ENCODE data around the gene DGAT2L6.
A peak's percentile ranks its signal among the peaks of the same experiment; 100 is the strongest.

Gene DGAT2L6, protein sequence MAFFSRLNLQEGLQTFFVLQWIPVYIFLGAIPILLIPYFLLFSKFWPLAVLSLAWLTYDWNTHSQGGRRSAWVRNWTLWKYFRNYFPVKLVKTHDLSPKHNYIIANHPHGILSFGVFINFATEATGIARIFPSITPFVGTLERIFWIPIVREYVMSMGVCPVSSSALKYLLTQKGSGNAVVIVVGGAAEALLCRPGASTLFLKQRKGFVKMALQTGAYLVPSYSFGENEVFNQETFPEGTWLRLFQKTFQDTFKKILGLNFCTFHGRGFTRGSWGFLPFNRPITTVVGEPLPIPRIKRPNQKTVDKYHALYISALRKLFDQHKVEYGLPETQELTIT

DNA sequence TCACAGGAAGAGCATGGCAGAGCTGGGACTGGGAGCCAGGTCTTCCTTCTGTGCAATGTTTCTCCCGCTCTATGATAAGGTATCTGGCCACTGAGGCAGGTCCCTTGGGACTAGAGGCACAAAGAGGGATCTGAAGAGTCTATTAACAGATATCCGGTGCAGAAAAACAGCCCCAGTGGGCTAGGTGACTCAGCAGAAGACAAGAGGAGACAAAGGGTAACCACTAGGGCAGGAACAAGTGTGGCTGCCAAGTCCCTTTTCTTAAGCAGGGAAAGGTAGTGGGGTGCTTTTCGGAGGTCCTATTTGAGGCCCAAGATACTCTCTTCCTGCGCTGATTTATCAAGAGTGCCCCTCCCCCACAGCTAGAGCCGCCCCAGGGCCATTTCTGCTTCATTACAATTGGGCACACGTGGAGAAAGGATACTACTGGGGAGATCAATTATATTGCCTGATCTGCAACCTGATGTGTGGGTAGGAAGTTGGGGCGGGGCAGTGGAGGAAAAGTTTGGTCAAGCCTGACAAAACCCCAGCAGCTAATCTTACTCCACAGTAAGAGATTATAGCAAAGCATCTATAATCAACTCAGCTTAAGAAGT, at the start of gene DGAT2L6:
Gene DGAT2L6 (plus strand): TSS at position 546 of the 596 bp plus-strand sequence. CDS start 100 bp downstream, outside the sequence.
- DNase-seq: no peak

DNA sequence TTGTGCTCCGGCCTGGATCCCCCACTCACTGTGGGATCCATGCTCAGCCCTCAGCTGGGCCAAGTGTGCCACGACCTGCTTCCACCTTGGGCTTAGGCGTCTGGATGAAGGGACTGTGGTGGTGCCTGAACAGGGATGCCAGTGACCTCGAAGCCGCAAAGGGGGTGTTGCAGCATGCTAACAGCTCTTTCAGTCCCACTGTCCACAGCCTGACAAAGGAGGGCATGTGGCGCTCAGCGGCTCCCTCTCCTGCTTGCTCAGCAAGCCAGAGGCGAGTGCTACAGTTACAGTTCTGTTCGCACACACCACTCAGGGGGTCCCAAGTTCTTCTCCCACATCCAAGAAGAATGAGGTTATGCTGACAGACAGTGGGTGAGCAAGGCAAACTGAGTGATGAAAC, 49.2 kb upstream of the DGAT2L6 start:
- no peak for DNase-seq

DNA sequence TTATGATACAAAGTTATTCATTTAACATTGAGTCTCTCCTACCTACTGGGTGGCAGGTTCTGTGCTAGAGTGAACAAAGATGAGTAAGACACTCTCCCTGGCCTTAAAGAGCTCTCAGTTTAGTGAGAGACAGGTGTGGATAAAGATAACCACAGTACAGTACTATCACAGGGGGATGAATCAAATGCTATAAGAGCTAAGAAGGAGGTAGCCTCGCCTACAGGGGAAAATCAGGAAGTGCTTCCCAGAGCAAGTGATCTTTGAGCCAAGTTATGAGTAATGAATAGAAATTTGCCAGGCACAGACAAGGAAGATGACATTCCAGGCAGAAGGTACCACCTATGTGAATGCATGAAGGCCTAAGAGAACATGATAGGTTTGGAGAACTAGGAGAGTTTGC, 47.5 kb upstream of the DGAT2L6 start:
- no peak for DNase-seq

- no peak for DNase-seq
Measured at GRCh38 chrX:70132224-70132623, 45.1 kb upstream of the DGAT2L6 start.

- DNase-seq: no peak
Measured at GRCh38 chrX:70132877-70133302, 44.4 kb upstream of the DGAT2L6 start.

DNA sequence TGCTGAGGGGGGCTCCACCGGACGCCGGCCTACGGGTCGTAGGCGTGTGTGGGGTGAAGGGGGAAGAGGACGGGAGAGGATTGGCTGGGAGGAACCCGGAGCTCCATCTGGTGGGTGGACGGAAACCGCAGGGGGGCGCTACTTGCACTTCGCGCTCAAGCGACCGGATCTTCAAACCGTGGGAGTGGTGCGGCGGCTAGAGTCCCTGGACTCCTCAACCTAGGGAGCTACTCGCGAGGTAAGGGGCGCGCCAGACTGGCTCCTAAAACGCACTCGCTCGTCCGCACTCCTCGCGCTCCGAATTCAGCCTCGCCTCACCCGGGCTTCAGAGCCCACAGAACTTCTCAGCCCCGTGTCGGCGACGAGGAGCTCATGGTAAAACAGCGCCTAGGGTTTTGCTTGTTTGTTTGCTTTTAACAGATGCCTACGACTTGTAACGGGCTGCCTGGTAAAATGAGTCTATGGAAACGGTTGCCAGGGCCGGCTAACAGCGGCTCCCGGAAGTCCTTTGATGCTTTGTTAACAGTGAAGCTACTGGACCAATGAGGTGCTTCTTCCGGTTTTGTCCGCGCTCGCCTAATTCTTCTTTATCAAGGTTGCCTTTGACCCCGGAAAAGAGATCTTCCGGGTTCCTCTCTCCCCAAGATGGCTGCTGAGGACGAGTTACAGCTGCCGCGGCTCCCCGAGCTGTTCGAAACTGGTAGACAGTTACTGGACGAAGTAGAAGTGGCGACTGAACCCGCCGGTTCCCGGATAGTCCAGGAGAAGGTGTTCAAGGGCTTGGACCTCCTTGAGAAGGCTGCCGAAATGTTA, 43.8 kb upstream of the DGAT2L6 start, which contains the start of gene IGBP1:
Gene IGBP1 (plus strand): TSS at position 145 of the 813 bp plus-strand sequence. CDS start 501 bp downstream, at position 646.
- peak; percentile 87 for DNase-seq

DNA sequence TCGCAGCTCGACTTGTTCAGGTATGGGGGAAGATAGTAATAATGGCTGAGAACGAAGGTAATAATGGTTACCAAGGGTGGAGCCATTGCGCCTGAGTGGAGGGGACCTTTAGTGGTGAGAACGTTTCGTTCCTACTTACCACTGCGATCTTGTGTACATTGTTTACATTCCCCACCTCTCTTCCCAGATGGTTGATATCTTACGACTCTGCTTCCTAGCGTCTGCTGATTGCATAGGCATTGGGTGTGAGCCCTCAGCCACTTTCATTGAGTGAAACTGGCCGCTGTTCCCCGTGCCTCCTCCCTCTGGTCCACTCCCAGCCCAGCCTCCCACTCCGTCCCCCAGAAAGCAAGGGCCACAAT, 43.2 kb upstream of the DGAT2L6 start:
- no peak for DNase-seq

DNA sequence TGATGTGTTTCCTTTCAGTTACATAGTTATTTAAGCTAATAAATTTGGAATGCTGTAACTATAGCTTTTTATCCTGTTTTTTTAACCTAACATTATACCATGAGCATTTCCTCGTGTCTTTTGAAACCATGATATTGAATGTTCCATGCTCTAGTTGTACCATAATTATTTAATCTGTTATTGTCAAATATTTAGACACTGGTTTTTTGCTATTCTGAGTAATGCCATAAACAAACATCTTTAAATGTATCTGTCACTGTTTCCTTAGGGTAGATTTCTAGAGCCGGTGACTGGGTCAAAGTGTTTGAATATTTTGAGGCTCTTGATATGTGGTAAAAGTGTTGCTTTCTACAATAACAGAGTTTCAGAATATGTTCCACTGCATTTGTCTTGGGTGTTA, 38.7 kb upstream of the DGAT2L6 start:
- DNase-seq: no peak

GRCh38 chrX:70139736-70140135, 37.5 kb upstream of the DGAT2L6 start:
- DNase-seq: no peak

DNA sequence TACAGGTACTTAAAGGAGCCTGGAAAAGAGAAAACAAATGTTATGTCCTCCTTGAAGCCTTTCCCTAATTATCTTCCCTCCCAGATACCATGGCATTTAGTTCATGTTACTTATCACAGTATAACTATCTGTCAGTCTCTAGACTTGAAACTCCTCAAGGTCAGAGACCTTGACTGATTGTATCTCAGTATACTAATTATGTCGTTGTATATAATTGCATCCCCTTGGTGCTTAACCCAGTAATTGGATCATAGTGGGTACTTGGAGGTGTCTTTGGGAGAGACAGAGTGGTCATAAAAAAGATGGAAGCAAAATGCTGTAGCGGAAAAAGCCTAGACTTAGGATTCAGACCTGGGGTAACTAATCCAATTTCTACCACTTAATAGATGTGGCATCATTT, 35.9 kb upstream of the DGAT2L6 start:
- no peak for DNase-seq

GRCh38 chrX:70166601-70167590, 10.4 kb upstream of the DGAT2L6 start:
- no peak for DNase-seq

DNA sequence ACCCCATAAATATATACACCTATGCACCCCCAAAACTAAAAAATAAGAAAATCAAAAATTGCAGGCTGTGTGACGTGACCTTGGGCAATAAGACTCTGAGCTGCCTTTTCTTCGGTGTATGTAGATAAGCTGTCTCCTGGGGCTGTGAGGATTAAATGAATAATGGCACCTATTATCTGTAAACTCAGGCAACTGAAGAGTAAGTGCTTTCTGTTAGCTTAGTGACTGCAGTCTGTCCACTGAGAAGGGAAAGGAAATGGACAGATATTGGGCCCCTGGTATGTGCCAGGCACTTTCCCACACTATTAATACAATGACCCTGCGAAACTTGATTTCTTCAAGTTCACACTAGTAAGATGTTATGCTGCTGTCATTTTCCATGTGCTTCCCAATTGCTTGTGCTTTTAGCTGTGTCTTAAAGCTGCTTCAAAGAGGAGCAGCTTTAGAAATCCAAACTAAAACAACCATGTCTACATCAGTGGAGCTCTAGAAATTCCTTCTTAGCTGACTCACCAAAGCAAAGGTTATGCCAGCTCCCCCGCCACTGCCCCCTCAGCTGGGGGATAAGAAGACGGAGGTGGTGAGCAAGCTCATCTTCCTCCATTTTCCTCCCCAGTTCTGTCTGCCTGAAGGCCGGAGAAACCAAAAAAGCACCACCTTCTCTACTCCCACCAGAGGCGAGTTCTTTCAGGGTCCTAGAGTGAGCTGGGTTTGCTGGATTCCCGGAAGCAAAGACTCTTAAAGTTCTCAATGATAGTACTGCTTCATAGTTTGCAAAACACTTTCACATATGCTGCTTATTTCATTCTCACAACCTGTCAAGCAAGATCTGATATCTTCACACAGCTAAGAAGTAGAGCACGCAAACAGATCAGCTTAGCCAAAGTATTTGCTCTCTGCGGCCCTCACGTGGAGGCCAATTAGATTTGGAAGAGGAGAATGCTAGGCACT, 8.8 kb upstream of the DGAT2L6 start:
- DNase-seq: no peak

- DNase-seq: no peak
Measured at GRCh38 chrX:70169281-70169680, 8.0 kb upstream of the DGAT2L6 start.

DNA sequence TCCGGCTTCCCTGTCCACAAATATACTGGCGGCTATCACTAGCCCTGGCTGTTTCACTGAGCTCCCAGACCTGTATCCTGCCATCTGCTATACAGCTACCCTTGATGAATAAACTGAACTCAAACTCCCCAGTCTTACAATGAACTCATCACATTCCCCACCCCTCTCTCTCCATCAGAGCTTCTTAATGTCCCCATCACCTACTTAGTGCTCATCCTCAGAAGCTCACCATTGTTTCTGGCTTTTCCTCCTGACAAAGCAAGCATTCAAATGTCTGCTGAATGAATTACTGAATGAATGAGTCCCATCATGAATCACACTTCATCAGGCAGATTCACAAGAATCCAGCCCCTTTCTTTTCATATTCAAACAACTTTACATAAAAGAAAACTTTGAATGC, 5.7 kb upstream of the DGAT2L6 start:
- no peak for DNase-seq

DNA sequence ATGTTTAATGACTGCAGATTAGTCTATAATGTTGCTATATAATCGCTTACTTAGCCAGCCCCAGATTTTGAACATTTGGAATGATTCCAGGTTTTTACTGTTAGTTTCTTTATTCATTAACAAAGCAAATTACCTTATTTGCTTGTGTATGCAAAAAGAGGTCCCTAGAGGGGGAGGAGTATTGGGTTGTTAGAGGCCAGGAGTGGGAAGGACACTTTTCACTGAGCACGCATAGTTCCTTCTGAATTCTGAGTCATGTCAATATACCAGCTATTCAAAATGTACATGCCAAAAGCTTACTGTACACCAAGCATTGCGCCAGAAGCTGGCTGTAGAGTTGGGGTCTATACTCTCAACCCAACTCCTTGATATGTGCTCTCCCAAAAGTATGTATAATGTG, 5.1 kb upstream of the DGAT2L6 start:
- no peak for DNase-seq

DNA sequence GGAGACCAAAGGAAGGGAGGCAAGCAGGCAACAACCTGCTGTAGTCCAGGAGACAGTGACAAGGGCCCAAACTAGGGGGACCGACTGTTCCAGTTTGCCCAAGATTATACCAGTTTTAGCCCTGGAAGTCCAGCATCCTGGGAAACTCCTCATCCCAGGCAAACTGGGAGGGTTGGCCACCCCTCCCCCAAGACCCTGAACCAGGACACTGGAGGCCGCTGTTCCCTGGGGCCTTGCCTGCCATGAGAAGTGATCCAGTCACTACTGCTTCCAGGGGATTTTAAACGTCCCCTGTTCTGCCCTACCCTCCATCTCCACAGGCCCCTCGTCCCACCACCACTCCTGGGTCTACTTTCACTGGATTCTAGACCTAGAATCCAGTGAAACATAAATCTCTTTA, 4.3 kb upstream of the DGAT2L6 start:
- no peak for DNase-seq

GRCh38 chrX:70174754-70175153, 2.5 kb upstream of the DGAT2L6 start:
- no peak for DNase-seq

DNA sequence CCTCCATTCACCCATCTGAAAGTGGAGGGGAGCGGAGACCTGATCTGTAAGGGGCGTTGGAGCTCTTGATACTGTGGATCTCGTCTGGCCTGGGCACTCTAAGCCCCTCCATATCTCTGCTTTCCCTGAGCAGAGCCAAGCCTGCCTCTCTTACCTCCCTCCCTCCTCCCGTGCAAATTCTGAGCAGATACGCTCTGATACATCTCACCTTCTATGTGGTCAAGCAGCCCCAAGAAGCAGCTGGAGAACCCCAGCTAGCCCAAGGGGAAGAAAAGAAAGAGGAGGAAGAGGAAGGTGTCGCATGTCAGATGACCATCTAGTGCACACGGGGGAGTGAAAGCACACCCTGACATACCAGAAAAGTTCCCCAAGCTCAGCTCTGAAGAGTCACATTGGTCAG, 1.9 kb upstream of the DGAT2L6 start:
- no peak for DNase-seq

- DNase-seq: no peak
Measured at GRCh38 chrX:70183091-70183490, 5.8 kb downstream of the DGAT2L6 start.

GRCh38 chrX:70190225-70190624, 12.9 kb downstream of the DGAT2L6 start:
- DNase-seq: no peak

Data from CD4-positive, alpha-beta T cell treated with Interleukin-15 for 1 hour (primary cell).